NCI-H2107 treated with DMSO at 0.1 percent for 48 hours (cell line): ENCODE measurements around the gene CBS.
"Not testable (repeated sequence)": the region's sequence is repeated elsewhere in the genome, so short reads cannot be mapped to it uniquely, and the experiment has no call there.

ENCODE experiments used
- DNase-seq: peaks from one replicate; lab custom pipeline; 2025; ENCODE audit not compliant: unreplicated experiment; lab: John Stamatoyannopoulos, UW

The CBS gene

GRCh38 chr21:43075170-43076022 lies at the start of gene CBS:
TSS of gene CBS (minus strand) at chr21:43075835. CDS start at chr21:43072193, 3,642 bp downstream.
- DNase-seq = not testable (repeated sequence)

- not testable (repeated sequence) for DNase-seq
Observed at GRCh38 chr21:43115956-43116355, 40.3 kb upstream of the CBS start.

GRCh38 chr21:43114483-43114882 lies 38.8 kb upstream of the CBS start:
- not testable (repeated sequence) for DNase-seq

GRCh38 chr21:43109006-43109405 lies 33.4 kb upstream of the CBS start:
- not testable (repeated sequence) for DNase-seq

- not testable (repeated sequence) for DNase-seq
Observed at GRCh38 chr21:43108177-43108576, 32.5 kb upstream of the CBS start.

- not testable (repeated sequence) for DNase-seq
Observed at GRCh38 chr21:43107794-43108137, 32.1 kb upstream of the CBS start.

GRCh38 chr21:43106965-43107793 lies 31.5 kb upstream of the CBS start, which contains the start of gene U2AF1:
TSS of gene U2AF1 (minus strand) at chr21:43107570. CDS start at chr21:43107494, 76 bp downstream.
- not testable (repeated sequence) for DNase-seq

GRCh38 chr21:43104642-43105041 lies 29.0 kb upstream of the CBS start:
- DNase-seq = not testable (repeated sequence)

GRCh38 chr21:43102281-43102680 lies 26.6 kb upstream of the CBS start:
- DNase-seq = not testable (repeated sequence)

- DNase-seq = not testable (repeated sequence)
Observed at GRCh38 chr21:43101676-43102075, 26.0 kb upstream of the CBS start.

- DNase-seq = not testable (repeated sequence)
Observed at GRCh38 chr21:43101000-43101399, 25.4 kb upstream of the CBS start.

- not testable (repeated sequence) for DNase-seq
Observed at GRCh38 chr21:43091979-43092614, 16.5 kb upstream of the CBS start.

- not testable (repeated sequence) for DNase-seq
Observed at GRCh38 chr21:43090947-43091346, 15.3 kb upstream of the CBS start.

- DNase-seq = not testable (repeated sequence)
Observed at GRCh38 chr21:43089463-43089862, 13.8 kb upstream of the CBS start.

GRCh38 chr21:43082587-43083300 lies 7.1 kb upstream of the CBS start:
- DNase-seq = not testable (repeated sequence)

- not testable (repeated sequence) for DNase-seq
Observed at GRCh38 chr21:43076643-43077042, 1.0 kb upstream of the CBS start.

GRCh38 chr21:43076023-43076637 lies 495 bp upstream of the CBS start:
- not testable (repeated sequence) for DNase-seq

GRCh38 chr21:43074401-43075169 lies 1.1 kb downstream of the CBS start:
- DNase-seq = not testable (repeated sequence)

GRCh38 chr21:43072742-43073141 lies 2.9 kb downstream of the CBS start:
- not testable (repeated sequence) for DNase-seq
